Measurements from ENCODE around the gene TMEM80.

TMEM80 gene

DNA sequence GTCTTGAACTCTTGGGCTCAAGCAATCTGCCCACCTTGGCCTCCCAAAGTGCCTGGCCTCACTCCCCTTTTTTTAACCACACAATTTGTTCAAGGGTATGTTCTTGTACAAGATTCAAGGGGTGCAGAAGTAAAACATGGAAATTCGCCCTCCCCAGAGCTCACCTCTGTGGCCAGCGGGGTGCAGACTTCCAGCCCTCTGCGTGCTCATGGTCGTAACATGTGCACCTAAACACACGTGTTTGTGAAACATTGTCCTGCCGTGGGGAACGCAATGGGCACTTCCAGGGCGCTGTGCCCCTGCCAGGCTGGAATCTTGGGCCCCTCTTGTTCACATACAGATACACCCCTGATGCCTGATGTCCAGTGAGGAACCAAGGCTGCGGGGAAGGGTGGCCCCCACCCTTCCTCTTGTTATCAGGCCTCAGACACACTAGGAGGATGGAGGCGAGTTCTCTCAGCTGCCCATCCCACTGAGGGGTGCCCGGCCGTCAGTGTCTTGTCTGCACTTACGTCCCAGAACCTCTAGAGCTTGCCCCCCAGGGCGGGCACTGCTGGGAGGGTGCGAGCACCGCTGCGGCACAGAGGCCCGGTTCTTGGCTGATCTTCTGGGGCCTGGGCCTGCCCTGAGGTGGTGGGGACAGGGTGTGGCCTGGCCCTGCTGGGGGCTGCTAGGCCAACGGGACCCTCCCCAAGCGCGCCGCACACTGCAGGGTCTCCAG lies 6.3 kb downstream of the TMEM80 start:
- peaks cover 0 to 52% of the 10 kb centered on the region in 2 experiments; a peak in 1 of 3 replicates for H3K36me3 ChIP-seq (ENCODE audit: control insufficient read depth in 2 of 2, insufficient read depth in 1 of 2, low read length in 2 of 2)
- no peak overlapping the region for H3K4me3 ChIP-seq (ENCODE audit: low read depth, low read length)
- H3K27ac ChIP-seq (ENCODE audit: extremely low read depth, low read depth, low read length): no peak overlapping the region
- no peaks in the 10 kb centered on the region for H3K9me3 ChIP-seq (ENCODE audit: control insufficient read depth, insufficient read depth, low read depth, low read length)
- POLR2A ChIA-PET: no interaction called here
- TF ChIP-seq ZFP3 (tag by site-specific recombination; IDR thresholded peaks at IDR 0.05; ENCODE audit: low read depth) (no peak), ZNF184 (tag by site-specific recombination; IDR thresholded peaks at IDR 0.05) (no peak), ZBTB48 (tag by site-specific recombination; IDR thresholded peaks at IDR 0.05) (no peak), TCF7L2 (IDR thresholded peaks at IDR 0.05; ENCODE audit: borderline replicate concordance, low read depth, low read length) (no peak), ZNF366 (tag by site-specific recombination; conservative IDR thresholded peaks at IDR 0.05) (no peak), ZNF670 (tag by site-specific recombination; IDR thresholded peaks at IDR 0.05; ENCODE audit: low read depth) (no peak), ZNF140 (tag by site-specific recombination; IDR thresholded peaks at IDR 0.05) (no peak), ZNF692 (tag by site-specific recombination; IDR thresholded peaks at IDR 0.05) (no peak), ZNF585B (tag by site-specific recombination; IDR thresholded peaks at IDR 0.05) (no peak), ZNF555 (tag by site-specific recombination; conservative IDR thresholded peaks at IDR 0.05) (no peak), ZNF623 (tag by site-specific recombination; IDR thresholded peaks at IDR 0.05) (no peak), ZNF114 (tag by site-specific recombination; IDR thresholded peaks at IDR 0.05) (no peak)
- TF ChIP-seq, protein P1, sequence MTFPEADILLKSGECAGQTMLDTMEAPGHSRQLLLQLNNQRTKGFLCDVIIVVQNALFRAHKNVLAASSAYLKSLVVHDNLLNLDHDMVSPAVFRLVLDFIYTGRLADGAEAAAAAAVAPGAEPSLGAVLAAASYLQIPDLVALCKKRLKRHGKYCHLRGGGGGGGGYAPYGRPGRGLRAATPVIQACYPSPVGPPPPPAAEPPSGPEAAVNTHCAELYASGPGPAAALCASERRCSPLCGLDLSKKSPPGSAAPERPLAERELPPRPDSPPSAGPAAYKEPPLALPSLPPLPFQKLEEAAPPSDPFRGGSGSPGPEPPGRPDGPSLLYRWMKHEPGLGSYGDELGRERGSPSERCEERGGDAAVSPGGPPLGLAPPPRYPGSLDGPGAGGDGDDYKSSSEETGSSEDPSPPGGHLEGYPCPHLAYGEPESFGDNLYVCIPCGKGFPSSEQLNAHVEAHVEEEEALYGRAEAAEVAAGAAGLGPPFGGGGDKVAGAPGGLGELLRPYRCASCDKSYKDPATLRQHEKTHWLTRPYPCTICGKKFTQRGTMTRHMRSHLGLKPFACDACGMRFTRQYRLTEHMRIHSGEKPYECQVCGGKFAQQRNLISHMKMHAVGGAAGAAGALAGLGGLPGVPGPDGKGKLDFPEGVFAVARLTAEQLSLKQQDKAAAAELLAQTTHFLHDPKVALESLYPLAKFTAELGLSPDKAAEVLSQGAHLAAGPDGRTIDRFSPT (tag by site-specific recombination; IDR thresholded peaks at IDR 0.05): no peak
- TF ChIP-seq, protein P2, sequence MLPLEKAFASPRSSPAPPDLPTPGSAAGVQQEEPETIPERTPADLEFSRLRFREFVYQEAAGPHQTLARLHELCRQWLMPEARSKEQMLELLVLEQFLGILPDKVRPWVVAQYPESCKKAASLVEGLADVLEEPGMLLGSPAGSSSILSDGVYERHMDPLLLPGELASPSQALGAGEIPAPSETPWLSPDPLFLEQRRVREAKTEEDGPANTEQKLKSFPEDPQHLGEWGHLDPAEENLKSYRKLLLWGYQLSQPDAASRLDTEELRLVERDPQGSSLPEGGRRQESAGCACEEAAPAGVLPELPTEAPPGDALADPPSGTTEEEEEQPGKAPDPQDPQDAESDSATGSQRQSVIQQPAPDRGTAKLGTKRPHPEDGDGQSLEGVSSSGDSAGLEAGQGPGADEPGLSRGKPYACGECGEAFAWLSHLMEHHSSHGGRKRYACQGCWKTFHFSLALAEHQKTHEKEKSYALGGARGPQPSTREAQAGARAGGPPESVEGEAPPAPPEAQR (tag by site-specific recombination; IDR thresholded peaks at IDR 0.05): no peak
- TF ChIP-seq, protein P3, sequence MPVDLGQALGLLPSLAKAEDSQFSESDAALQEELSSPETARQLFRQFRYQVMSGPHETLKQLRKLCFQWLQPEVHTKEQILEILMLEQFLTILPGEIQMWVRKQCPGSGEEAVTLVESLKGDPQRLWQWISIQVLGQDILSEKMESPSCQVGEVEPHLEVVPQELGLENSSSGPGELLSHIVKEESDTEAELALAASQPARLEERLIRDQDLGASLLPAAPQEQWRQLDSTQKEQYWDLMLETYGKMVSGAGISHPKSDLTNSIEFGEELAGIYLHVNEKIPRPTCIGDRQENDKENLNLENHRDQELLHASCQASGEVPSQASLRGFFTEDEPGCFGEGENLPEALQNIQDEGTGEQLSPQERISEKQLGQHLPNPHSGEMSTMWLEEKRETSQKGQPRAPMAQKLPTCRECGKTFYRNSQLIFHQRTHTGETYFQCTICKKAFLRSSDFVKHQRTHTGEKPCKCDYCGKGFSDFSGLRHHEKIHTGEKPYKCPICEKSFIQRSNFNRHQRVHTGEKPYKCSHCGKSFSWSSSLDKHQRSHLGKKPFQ (tag by site-specific recombination; IDR thresholded peaks at IDR 0.05): no peak
- CTCF ChIA-PET: no interaction called here
- H3K4me1 ChIP-seq (ENCODE audit: control insufficient read depth, insufficient read depth, low read length): no peaks in the 10 kb centered on the region

DNA sequence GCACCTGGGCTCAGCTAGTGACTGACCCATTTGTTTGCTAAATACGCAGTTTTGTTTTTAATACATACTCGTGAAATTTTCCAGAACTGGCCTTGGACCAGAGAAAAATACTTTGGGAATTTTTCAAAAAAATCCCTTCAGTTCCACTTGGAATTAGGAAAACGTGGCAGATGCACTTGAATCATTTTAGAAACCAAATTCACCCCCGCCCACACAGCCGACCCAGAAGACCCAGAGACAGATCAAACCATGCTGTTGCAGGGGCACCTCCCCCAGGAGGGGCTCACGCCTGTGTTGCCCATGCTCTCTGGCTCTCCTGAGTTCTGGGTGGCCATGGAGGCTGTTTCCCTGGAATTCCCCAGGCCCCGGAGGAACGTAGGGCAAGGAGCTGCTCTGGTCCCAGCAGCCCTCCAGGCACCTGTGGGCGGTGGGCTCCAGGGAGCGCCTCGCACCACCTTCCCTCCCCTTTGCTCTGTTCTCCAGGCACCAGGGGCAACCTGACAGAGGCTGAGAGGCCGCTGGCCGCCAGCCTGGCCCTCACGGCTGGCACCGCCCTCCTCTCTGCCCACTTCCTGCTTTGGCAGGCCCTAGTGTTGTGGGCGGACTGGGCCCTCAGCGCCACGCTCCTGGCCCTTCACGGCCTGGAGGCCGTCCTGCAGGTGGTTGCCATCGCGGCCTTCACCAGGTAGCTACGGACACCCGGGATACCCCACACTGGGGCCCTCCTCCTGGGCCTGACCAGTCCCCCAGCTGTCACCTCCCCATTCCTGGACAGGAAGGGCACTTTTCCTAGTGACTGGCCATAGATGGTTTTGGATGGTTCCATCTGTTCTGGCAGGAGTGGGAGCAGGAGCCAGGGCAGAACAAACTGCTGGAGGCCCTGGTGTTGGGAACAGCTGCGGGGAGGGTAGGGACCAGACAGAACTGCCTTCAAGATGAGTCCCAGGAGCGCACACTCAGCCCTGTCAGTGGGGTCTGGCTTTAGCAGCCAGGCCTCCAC lies 7.1 kb downstream of the TMEM80 start:
- peaks cover 0 to 49% of the 10 kb centered on the region in 2 experiments; a peak in 1 of 3 replicates for H3K36me3 ChIP-seq (ENCODE audit: control insufficient read depth in 2 of 2, insufficient read depth in 1 of 2, low read length in 2 of 2)
- POLR2A ChIA-PET: interaction anchor here (1.1 to 1.6 kb wide), 3 partner anchors 10 to 143 kb away, joined by 3 to 4 read pairs (median 3); partner anchors contain the start of gene LMNTD2
- peak; percentile 88 for TF ChIP-seq ZNF600 (tag by site-specific recombination; IDR thresholded peaks at IDR 0.05)
- peak; percentile 56 for TF ChIP-seq ZFHX2 (tag by site-specific recombination; conservative IDR thresholded peaks at IDR 0.05)
- TF ChIP-seq ZNF341 (tag by site-specific recombination; IDR thresholded peaks at IDR 0.05; ENCODE audit: low read depth): peak; percentile 76
- TF ChIP-seq EGR2 (tag by site-specific recombination; IDR thresholded peaks at IDR 0.05; ENCODE audit: low read depth): 0 out of 2 replicates have a peak, but pooled peaks have one; percentile 11
- peak; percentile 40; the same call in 1 of the 2 replicates for TF ChIP-seq PRDM10 (tag by site-specific recombination; IDR thresholded peaks at IDR 0.05)
- TF ChIP-seq ZNF548 (tag by site-specific recombination; IDR thresholded peaks at IDR 0.05): no peak
- no peak overlapping the region for H3K27ac ChIP-seq (ENCODE audit: extremely low read depth, low read depth, low read length)
- H3K9me3 ChIP-seq (ENCODE audit: control insufficient read depth, insufficient read depth, low read depth, low read length): no peaks in the 10 kb centered on the region
- CTCF ChIA-PET: interaction anchor here (1.0 kb wide), 1 partner anchor 25 kb away, joined by 6 read pairs; no protein-coding TSS in a partner anchor
- H3K4me3 ChIP-seq (ENCODE audit: low read depth, low read length): no peak overlapping the region
- no peaks in the 10 kb centered on the region for H3K4me1 ChIP-seq (ENCODE audit: control insufficient read depth, insufficient read depth, low read length)
